WTC11 (cell line): Measurements from ENCODE around the gene AKAP13. TPM values are rescaled to one million over a fixed set of nuclear protein-coding genes. Genes with fewer than 3 reads are reported as not detected.

ENCODE experiments used
- ATAC-seq: fragments of 200-7000 bp; cut with Tn5 transposase; 2 replicates; pipeline ENCODE4 v1.10.0; 2021; ENCODE audit warnings: mild to moderate bottlenecking, moderate library complexity
- CTCF ChIA-PET: fragments of 300-600 bp; sonication (Branson Sonifier 250); formaldehyde crosslinking; loops from one replicate; lab custom pipeline; 2021; ENCODE audit warnings: antibody characterized with exemption; lab: Charles Lee
- POLR2A ChIA-PET: fragments of 350-600 bp; sonication (Branson Sonifier 250); formaldehyde crosslinking; loops from one replicate; lab custom pipeline; 2021; ENCODE audit warnings: antibody characterized with exemption; lab: Charles Lee
- DNase-seq: peaks from one replicate; pipeline ENCODE4 v3.0.0; 2021; ENCODE audit warnings: low spot score
- H3K27ac Mint-ChIP-seq: 2 replicates; pipeline ENCODE4 v1.8.0; 2021; ENCODE audit warnings: mixed read lengths
- H3K27me3 Mint-ChIP-seq: 2 replicates; pipeline ENCODE4 v1.8.0; 2021; ENCODE audit warnings: low read depth, mild to moderate bottlenecking, moderate library complexity, mixed read lengths
- H3K36me3 Mint-ChIP-seq: 2 replicates; pipeline ENCODE4 v1.8.0; 2021; ENCODE audit warnings: mixed read lengths
- H3K4me1 Mint-ChIP-seq: 2 replicates; pipeline ENCODE4 v1.8.0; 2022; ENCODE audit warnings: mixed read lengths
- H3K4me3 Mint-ChIP-seq: 2 replicates; pipeline ENCODE4 v1.8.0; 2021; ENCODE audit warnings: mild to moderate bottlenecking, moderate library complexity, mixed read lengths
- H3K9me3 Mint-ChIP-seq: 2 replicates; pipeline ENCODE4 v1.8.0; 2021; ENCODE audit warnings: mixed read lengths
- ATF2 ChIP-seq: sonication (generic); formaldehyde crosslinking; IDR thresholded peaks from 2 replicates; pipeline ENCODE4 v1.8.1; 2022; ENCODE audit warnings: low read depth, missing genetic modification reagents, borderline replicate concordance
- ATF6 ChIP-seq: sonication (generic); formaldehyde crosslinking; IDR thresholded peaks from 2 replicates; pipeline ENCODE4 v1.8.1; 2023; ENCODE audit warnings: mild to moderate bottlenecking, missing genetic modification reagents
- CREM ChIP-seq: sonication (generic); formaldehyde crosslinking; IDR thresholded peaks from 2 replicates; pipeline ENCODE4 v1.8.1; 2022; ENCODE audit warnings: mild to moderate bottlenecking, missing genetic modification reagents, moderate library complexity
- CTCF ChIP-seq: fragments of 200-600 bp; IDR thresholded peaks from 2 replicates; pipeline ENCODE4 v1.8.0; 2022; ENCODE audit warnings: antibody characterized with exemption
- E2F1 ChIP-seq: sonication (generic); formaldehyde crosslinking; IDR thresholded peaks from 2 replicates; pipeline ENCODE4 v1.8.0; 2022; ENCODE audit warnings: mild to moderate bottlenecking, missing genetic modification reagents
- E2F5 ChIP-seq: sonication (generic); formaldehyde crosslinking; IDR thresholded peaks from 2 replicates; pipeline ENCODE4 v1.8.1; 2022; ENCODE audit warnings: mild to moderate bottlenecking, moderate library complexity, missing genetic modification reagents
- NR1H2 ChIP-seq: sonication (generic); formaldehyde crosslinking; IDR thresholded peaks from 2 replicates; pipeline ENCODE4 v1.9.0; 2021; ENCODE audit warnings: mild to moderate bottlenecking, moderate library complexity, missing genetic modification reagents
- NR3C1 ChIP-seq: sonication (generic); formaldehyde crosslinking; conservative IDR thresholded peaks from 2 replicates; pipeline ENCODE4 v1.8.1; 2023; ENCODE audit warnings: low read depth, mild to moderate bottlenecking, missing genetic modification reagents
- RELA ChIP-seq: sonication (generic); formaldehyde crosslinking; IDR thresholded peaks from 2 replicates; pipeline ENCODE4 v1.8.1; 2022; ENCODE audit warnings: missing genetic modification reagents, mild to moderate bottlenecking, borderline replicate concordance
- RORB ChIP-seq: fragments of 250-450 bp; sonication (Bioruptor Pico); IDR thresholded peaks from 2 replicates; pipeline ENCODE4 v1.9.0; 2021; ENCODE audit warnings: mild to moderate bottlenecking
- ZNF416 ChIP-seq: fragments of 250-450 bp; sonication (Bioruptor Pico); IDR thresholded peaks from 2 replicates; pipeline ENCODE4 v1.9.0; 2021; ENCODE audit warnings: mild to moderate bottlenecking, inconsistent platforms
- ZNF512 ChIP-seq: sonication (generic); formaldehyde crosslinking; IDR thresholded peaks from 2 replicates; pipeline ENCODE4 v1.8.1; 2022; ENCODE audit warnings: missing genetic modification reagents, borderline replicate concordance
- total RNA-seq: library from RNA; stranded (reverse); gene quantifications from 3 replicates; pipeline ENCODE4 v1.2.3, GENCODE V29; 2021

The AKAP13 gene
- total RNA-seq, 1 experiment from 2014 or later, result 50.3 TPM

- DNase-seq, result no peak
- H3K36me3 Mint-ChIP-seq, result no peaks in the 10 kb centered on the region
- TF ChIP-seq ATF6 (no peak), CREM (CRISPR knock-in tag) (no peak), E2F5 (no peak), ZNF512 (CRISPR knock-in tag) (no peak), CTCF (no peak), RORB (no peak), ZNF416 (no peak)
- TF ChIP-seq, all 79 proteins: peak for 0
- ChIA-PET CTCF (interaction anchor here (0.7 to 1.5 kb wide), 3 partner anchors 8 to 63 kb away, joined by 3 read pairs; no protein-coding TSS in a partner anchor), POLR2A (no interaction called here)
- no peaks in the 10 kb centered on the region for H3K27me3 Mint-ChIP-seq
- H3K9me3 Mint-ChIP-seq, result no peaks in the 10 kb centered on the region
- no peak for ATAC-seq
- H3K4me3 Mint-ChIP-seq, result no peak overlapping the region
- peaks cover 68% of the 10 kb centered on the region for H3K4me1 Mint-ChIP-seq
- no peak overlapping the region for H3K27ac Mint-ChIP-seq
Measured at GRCh38 chr15:85496551-85497171, 116.3 kb downstream of the AKAP13 start.

GRCh38 chr15:85497172-85497569 lies 116.8 kb downstream of the AKAP13 start:
- 0 out of 2 replicates have a peak overlapping the region, but pooled peaks have one; percentile 0 for H3K27ac Mint-ChIP-seq
- CTCF ChIA-PET, result interaction anchor here (0.8 to 1.5 kb wide), 4 partner anchors 9 to 167 kb away, joined by 3 to 6 read pairs (median 3); no protein-coding TSS in a partner anchor
- no peak for ATAC-seq
- no peaks in the 10 kb centered on the region for H3K36me3 Mint-ChIP-seq
- TF ChIP-seq ATF2 (CRISPR knock-in tag), result no peak
- TF ChIP-seq NR1H2, result no peak
- TF ChIP-seq CTCF, result no peak
- TF ChIP-seq RORB, result no peak
- TF ChIP-seq NR3C1 (CRISPR knock-in tag), result no peak
- no peak for TF ChIP-seq RELA (CRISPR knock-in tag)
- TF ChIP-seq E2F1 (CRISPR knock-in tag), result no peak
- TF ChIP-seq, all 79 proteins: peak for 0
- Mint-ChIP-seq H3K27me3 (no peaks in the 10 kb centered on the region), H3K4me1 (peaks cover 67% of the 10 kb centered on the region), H3K9me3 (no peaks in the 10 kb centered on the region), H3K4me3 (no peak overlapping the region)
- POLR2A ChIA-PET, result no interaction called here
- no peak for DNase-seq
